Liver (tissue), 9 donors: ENCODE measurements around the gene SH3RF3. TPM values are rescaled to one million over a fixed set of nuclear protein-coding genes. Genes with fewer than 3 reads are reported as not detected.

Source experiments
- DNase-seq: peaks from one replicate; pipeline ENCODE4 v3.0.0-alpha.2; 2017; ENCODE audit warnings: low spot score
- H3K27ac ChIP-seq, 2 donors: one replicate each; pipeline ENCODE4 v1.7.0; 2013; ENCODE audit warnings: inconsistent platforms in 2 of 2, low read length in 2 of 2, control low read depth in 1 of 2, low read depth in 1 of 2, mild to moderate bottlenecking in 1 of 2
- H3K27me3 ChIP-seq, 4 donors: one replicate each; pipeline versions ENCODE4 v1.6.1 to v1.7.0; 2013; ENCODE audit warnings: low read length in 3 of 4, inconsistent platforms in 1 of 4, mild to moderate bottlenecking in 1 of 4, moderate library complexity in 1 of 4; ENCODE audit not compliant: control insufficient read depth in 4 of 4, insufficient read depth in 4 of 4
- H3K36me3 ChIP-seq, 4 donors: one replicate each; pipeline versions ENCODE4 v1.6.1 to v1.7.0; 2013; ENCODE audit warnings: low read length in 3 of 4, mild to moderate bottlenecking in 3 of 4, low read depth in 1 of 4, moderate library complexity in 1 of 4; ENCODE audit not compliant: control insufficient read depth in 4 of 4, insufficient read depth in 3 of 4
- H3K4me1 ChIP-seq, 4 donors: one replicate each; pipeline versions ENCODE4 v1.6.1 to v1.7.0; 2013; ENCODE audit warnings: low read length in 3 of 4, mild to moderate bottlenecking in 3 of 4, moderate library complexity in 1 of 4; ENCODE audit not compliant: control insufficient read depth in 4 of 4, insufficient read depth in 4 of 4
- H3K4me3 ChIP-seq, 3 donors: one replicate each; pipeline versions ENCODE4 v1.6.1 to v1.7.0; 2013; ENCODE audit warnings: low read length in 3 of 3, control low read depth in 1 of 3, low read depth in 1 of 3, mild to moderate bottlenecking in 1 of 3
- H3K9ac ChIP-seq, 2 donors: one replicate each; pipeline ENCODE4 v1.7.0; 2013; ENCODE audit warnings: low read length in 2 of 2, mild to moderate bottlenecking in 2 of 2, moderate library complexity in 2 of 2, control low read depth in 1 of 2, low read depth in 1 of 2
- H3K9me3 ChIP-seq, 4 donors: one replicate each; pipeline versions ENCODE4 v1.6.1 to v1.7.0; 2013; ENCODE audit warnings: low read length in 3 of 4; ENCODE audit not compliant: control insufficient read depth in 4 of 4
- EGR1 ChIP-seq, 2 donors: IDR thresholded peaks; 2 replicates each; pipeline ENCODE4 v1.6.1; 2016 to 2018; ENCODE audit warnings: antibody characterized with exemption in 2 of 2, low read depth in 2 of 2
- FOXA1 ChIP-seq: IDR thresholded peaks from 2 replicates; pipeline ENCODE4 v1.6.1; 2016; ENCODE audit warnings: antibody characterized with exemption
- FOXA2 ChIP-seq: IDR thresholded peaks from 2 replicates; pipeline ENCODE4 v1.6.1; 2016; ENCODE audit warnings: antibody characterized with exemption
- GABPA ChIP-seq, 2 donors: IDR thresholded peaks in 1 of 2; conservative IDR thresholded peaks in 1 of 2; 2 replicates each; pipeline ENCODE4 v1.6.1; 2016; ENCODE audit warnings: antibody characterized with exemption in 2 of 2, mild to moderate bottlenecking in 1 of 2, moderate library complexity in 1 of 2
- HNF4A ChIP-seq, 2 donors: conservative IDR thresholded peaks; 2 replicates each; pipeline ENCODE4 v1.6.1; 2016; ENCODE audit warnings: antibody characterized with exemption in 2 of 2, mild to moderate bottlenecking in 2 of 2
- HNF4G ChIP-seq: IDR thresholded peaks from 2 replicates; pipeline ENCODE4 v1.6.1; 2016; ENCODE audit warnings: antibody characterized with exemption
- JUND ChIP-seq, 2 donors: IDR thresholded peaks; 2 replicates each; pipeline ENCODE4 v1.6.1; 2016; ENCODE audit warnings: antibody characterized with exemption in 2 of 2
- NR2F2 ChIP-seq: IDR thresholded peaks from 2 replicates; pipeline ENCODE4 v1.6.1; 2016; ENCODE audit warnings: antibody characterized with exemption
- RAD21 ChIP-seq, 2 donors: IDR thresholded peaks; 2 replicates each; pipeline ENCODE4 v1.6.1; 2016; ENCODE audit warnings: antibody characterized with exemption in 2 of 2, mild to moderate bottlenecking in 2 of 2
- RXRA ChIP-seq, 2 donors: IDR thresholded peaks; 2 replicates each; pipeline ENCODE4 v1.6.1; 2017 to 2018; ENCODE audit warnings: antibody characterized with exemption in 2 of 2, mild to moderate bottlenecking in 1 of 2
- SP1 ChIP-seq: IDR thresholded peaks from 2 replicates; pipeline ENCODE4 v1.6.1; 2018; ENCODE audit warnings: antibody characterized with exemption, mild to moderate bottlenecking
- TAF1 ChIP-seq: conservative IDR thresholded peaks from 2 replicates; pipeline ENCODE4 v1.6.1; 2016; ENCODE audit warnings: antibody characterized with exemption, mild to moderate bottlenecking
- YY1 ChIP-seq: IDR thresholded peaks from 2 replicates; pipeline ENCODE4 v1.6.1; 2016; ENCODE audit warnings: antibody characterized with exemption, mild to moderate bottlenecking
- WGBS: extraction: QIAGEN DNeasy Blood & Tissue Kit; methylation state at CpG from one replicate; pipeline ENCODE4 v1.1.7; 2013; 5-methylcytosine and 5-hydroxymethylcytosine counted together
- polyA plus RNA-seq, 2 donors: library from polyadenylated mRNA; stranded (reverse) in 1 of 2; unstranded in 1 of 2; fragments of 200-250 nt in 1 of 2; fragments of >200 nt in 1 of 2; fragmentation: Nextera tagmentation in 1 of 2; extraction: Ambion mirVana in 1 of 2; gene quantifications; one replicate each; pipeline versions ENCODE4 v1.2.1 to v1.2.3, GENCODE V29; 2013 to 2015
- total RNA-seq, 2 donors: library from RNA; depleted of rRNA; stranded (reverse); fragments of >200 nt; gene quantifications; one replicate each; pipeline ENCODE4 v1.2.3, GENCODE V29; 2014
- TF ChIP-seq, protein P1 (sequence below): fragments of 150-350 bp; IDR thresholded peaks from 2 replicates; pipeline ENCODE4 v1.5.1; 2017; ENCODE audit warnings: improper control_type of control experiment, low read depth, low read length; ENCODE audit not compliant: missing input control
- TF ChIP-seq, protein P2 (sequence below): IDR thresholded peaks from 2 replicates; pipeline ENCODE4 v1.6.1; 2016; ENCODE audit warnings: antibody characterized with exemption
- TF ChIP-seq, protein P3 (sequence below): IDR thresholded peaks from 2 replicates; pipeline ENCODE4 v1.6.1; 2016; ENCODE audit warnings: antibody characterized with exemption
- TF ChIP-seq, protein P4 (sequence below): IDR thresholded peaks from 2 replicates; pipeline ENCODE4 v1.6.1; 2016; ENCODE audit warnings: antibody characterized with exemption
- TF ChIP-seq, protein P5 (sequence below): IDR thresholded peaks from 2 replicates; pipeline ENCODE4 v1.6.1; 2016; ENCODE audit warnings: antibody characterized with exemption, mild to moderate bottlenecking
- donor health status: healthy.
- donor health status: healthy.
- donor health status: healthy.
- donor health status: healthy.
- donor health status: healthy.

SH3RF3 gene
- total and polyA plus RNA-seq, 4 donors = 0.11 to 1.0 (median 0.54) TPM

DNA sequence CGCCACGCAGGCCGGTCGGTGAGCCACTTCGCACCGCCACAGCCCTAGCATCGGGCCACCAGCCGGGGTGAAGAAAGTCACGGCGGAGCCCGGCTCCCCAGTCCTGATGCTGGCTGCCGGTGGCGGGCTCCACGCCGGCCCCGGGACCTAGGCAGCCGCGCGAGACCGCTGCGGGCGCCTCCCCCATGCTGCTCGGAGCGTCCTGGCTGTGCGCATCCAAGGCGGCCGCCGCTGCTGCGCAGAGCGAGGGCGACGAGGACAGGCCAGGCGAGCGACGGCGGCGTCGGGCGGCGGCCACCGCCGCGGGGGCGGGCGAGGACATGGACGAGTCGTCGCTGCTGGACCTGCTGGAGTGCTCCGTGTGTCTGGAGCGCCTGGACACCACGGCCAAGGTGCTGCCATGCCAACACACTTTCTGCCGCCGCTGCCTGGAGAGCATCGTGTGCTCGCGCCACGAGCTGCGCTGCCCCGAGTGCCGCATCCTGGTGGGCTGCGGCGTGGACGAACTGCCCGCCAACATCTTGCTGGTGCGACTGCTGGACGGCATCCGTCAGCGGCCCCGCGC is 433 bp downstream of the SH3RF3 start (continued):
- TF ChIP-seq, protein P1, sequence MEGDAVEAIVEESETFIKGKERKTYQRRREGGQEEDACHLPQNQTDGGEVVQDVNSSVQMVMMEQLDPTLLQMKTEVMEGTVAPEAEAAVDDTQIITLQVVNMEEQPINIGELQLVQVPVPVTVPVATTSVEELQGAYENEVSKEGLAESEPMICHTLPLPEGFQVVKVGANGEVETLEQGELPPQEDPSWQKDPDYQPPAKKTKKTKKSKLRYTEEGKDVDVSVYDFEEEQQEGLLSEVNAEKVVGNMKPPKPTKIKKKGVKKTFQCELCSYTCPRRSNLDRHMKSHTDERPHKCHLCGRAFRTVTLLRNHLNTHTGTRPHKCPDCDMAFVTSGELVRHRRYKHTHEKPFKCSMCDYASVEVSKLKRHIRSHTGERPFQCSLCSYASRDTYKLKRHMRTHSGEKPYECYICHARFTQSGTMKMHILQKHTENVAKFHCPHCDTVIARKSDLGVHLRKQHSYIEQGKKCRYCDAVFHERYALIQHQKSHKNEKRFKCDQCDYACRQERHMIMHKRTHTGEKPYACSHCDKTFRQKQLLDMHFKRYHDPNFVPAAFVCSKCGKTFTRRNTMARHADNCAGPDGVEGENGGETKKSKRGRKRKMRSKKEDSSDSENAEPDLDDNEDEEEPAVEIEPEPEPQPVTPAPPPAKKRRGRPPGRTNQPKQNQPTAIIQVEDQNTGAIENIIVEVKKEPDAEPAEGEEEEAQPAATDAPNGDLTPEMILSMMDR = no peak
- no peak for TF ChIP-seq HNF4A (conservative IDR thresholded peaks at IDR 0.05)
- no peak for TF ChIP-seq HNF4G
- no peak for TF ChIP-seq FOXA2
- TF ChIP-seq, protein P2, sequence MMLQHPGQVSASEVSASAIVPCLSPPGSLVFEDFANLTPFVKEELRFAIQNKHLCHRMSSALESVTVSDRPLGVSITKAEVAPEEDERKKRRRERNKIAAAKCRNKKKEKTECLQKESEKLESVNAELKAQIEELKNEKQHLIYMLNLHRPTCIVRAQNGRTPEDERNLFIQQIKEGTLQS = no peak

DNA sequence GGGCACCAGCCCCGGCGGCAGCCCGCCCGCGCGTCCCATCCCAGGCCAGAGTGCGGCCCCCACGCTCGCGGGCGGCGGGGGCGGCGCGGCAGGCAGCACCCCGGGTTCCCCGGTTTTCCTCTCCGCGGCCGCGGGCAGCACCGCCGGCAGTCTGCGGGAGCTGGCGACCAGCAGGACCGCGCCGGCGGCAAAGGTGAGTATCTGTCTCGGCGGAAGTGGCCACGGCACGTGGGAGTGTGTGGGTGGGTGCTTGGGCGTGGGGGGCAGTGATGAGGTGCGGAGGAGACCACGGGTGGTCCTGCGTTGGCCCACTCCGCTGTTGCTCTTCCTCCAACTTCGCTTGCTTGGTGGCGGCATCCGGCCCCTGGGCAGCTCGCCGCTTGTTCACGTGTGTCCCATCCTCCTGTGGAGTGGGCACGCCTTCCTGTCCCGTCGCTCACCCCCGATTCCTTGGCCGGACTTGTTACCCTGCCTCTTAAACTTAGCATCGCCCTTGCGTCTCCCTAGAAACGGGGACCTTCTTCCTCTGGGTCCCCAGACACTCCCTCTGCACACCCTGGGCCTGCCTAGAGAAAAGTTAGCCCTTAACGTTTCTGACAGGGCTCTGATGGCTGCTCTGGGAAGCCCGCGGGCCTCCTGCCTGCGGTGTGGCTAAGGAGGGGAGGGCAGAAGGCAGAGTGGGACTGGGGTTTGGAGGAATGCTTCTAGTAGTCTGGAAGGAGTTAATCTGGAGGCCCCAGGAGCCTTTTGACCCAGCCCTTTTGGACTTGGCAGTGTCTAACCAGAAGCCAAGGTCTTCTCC is 1.1 kb downstream of the SH3RF3 start:
- DNase-seq = no peak
- H3K9me3 ChIP-seq = no peaks in the 10 kb centered on the region

DNA sequence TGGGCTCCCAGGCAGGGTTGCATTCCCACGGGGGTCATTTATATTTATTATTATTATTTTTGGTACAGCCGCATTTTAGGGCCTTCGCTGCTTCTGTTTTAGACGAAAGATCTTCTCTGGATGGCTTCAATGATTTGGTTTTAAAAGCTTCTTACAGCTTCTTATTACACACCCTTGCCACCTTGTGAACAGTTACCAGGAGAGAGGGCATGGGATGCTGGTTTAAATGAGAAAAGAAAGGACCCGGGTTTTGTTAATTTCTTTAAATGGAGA is 1.7 kb downstream of the SH3RF3 start:
- Histone ChIP-seq H3K27ac (no peak overlapping the region), H3K4me3 (peak overlapping the region in 1 of 3 donors; percentile 68), H3K36me3 (no peaks in the 10 kb centered on the region), H3K9me3 (no peaks in the 10 kb centered on the region), H3K9ac (no peak overlapping the region), H3K4me1 (peaks cover 9 to 18% (median 14%) of the 10 kb centered on the region in 4 donors), H3K27me3 (peaks cover 0 to 5% (median 1%) of the 10 kb centered on the region in 4 donors)
- WGBS = 73% methylated on average over 5 of the region's 5 CpGs
- TF ChIP-seq RXRA (IDR thresholded peaks at IDR 0.05) = no peak
- TF ChIP-seq, protein P1 = no peak
- TF ChIP-seq SP1 = no peak
- TF ChIP-seq HNF4G = no peak
- no peak for TF ChIP-seq GABPA (IDR thresholded peaks at IDR 0.05 in 1 of 2, conservative IDR thresholded peaks at IDR 0.05 in 1 of 2)
- no peak for TF ChIP-seq RAD21 (IDR thresholded peaks at IDR 0.05)
- TF ChIP-seq, protein P3, sequence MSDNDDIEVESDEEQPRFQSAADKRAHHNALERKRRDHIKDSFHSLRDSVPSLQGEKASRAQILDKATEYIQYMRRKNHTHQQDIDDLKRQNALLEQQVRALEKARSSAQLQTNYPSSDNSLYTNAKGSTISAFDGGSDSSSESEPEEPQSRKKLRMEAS = no peak
- TF ChIP-seq TAF1 = no peak
- TF ChIP-seq FOXA2 = no peak
- TF ChIP-seq, protein P2 = no peak
- TF ChIP-seq, protein P4, sequence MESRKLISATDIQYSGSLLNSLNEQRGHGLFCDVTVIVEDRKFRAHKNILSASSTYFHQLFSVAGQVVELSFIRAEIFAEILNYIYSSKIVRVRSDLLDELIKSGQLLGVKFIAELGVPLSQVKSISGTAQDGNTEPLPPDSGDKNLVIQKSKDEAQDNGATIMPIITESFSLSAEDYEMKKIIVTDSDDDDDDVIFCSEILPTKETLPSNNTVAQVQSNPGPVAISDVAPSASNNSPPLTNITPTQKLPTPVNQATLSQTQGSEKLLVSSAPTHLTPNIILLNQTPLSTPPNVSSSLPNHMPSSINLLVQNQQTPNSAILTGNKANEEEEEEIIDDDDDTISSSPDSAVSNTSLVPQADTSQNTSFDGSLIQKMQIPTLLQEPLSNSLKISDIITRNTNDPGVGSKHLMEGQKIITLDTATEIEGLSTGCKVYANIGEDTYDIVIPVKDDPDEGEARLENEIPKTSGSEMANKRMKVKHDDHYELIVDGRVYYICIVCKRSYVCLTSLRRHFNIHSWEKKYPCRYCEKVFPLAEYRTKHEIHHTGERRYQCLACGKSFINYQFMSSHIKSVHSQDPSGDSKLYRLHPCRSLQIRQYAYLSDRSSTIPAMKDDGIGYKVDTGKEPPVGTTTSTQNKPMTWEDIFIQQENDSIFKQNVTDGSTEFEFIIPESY = no peak
- TF ChIP-seq JUND (IDR thresholded peaks at IDR 0.05) = no peak
- no peak for TF ChIP-seq YY1
- TF ChIP-seq FOXA1 = no peak
- TF ChIP-seq EGR1 (IDR thresholded peaks at IDR 0.05; ENCODE audit: low read depth in 2 of 2) = no peak
- TF ChIP-seq, protein P5, sequence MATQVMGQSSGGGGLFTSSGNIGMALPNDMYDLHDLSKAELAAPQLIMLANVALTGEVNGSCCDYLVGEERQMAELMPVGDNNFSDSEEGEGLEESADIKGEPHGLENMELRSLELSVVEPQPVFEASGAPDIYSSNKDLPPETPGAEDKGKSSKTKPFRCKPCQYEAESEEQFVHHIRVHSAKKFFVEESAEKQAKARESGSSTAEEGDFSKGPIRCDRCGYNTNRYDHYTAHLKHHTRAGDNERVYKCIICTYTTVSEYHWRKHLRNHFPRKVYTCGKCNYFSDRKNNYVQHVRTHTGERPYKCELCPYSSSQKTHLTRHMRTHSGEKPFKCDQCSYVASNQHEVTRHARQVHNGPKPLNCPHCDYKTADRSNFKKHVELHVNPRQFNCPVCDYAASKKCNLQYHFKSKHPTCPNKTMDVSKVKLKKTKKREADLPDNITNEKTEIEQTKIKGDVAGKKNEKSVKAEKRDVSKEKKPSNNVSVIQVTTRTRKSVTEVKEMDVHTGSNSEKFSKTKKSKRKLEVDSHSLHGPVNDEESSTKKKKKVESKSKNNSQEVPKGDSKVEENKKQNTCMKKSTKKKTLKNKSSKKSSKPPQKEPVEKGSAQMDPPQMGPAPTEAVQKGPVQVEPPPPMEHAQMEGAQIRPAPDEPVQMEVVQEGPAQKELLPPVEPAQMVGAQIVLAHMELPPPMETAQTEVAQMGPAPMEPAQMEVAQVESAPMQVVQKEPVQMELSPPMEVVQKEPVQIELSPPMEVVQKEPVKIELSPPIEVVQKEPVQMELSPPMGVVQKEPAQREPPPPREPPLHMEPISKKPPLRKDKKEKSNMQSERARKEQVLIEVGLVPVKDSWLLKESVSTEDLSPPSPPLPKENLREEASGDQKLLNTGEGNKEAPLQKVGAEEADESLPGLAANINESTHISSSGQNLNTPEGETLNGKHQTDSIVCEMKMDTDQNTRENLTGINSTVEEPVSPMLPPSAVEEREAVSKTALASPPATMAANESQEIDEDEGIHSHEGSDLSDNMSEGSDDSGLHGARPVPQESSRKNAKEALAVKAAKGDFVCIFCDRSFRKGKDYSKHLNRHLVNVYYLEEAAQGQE = no peak
- no peak for TF ChIP-seq NR2F2
- no peak for TF ChIP-seq HNF4A (conservative IDR thresholded peaks at IDR 0.05)
- DNase-seq = no peak

More for the DNA sequence above, 1.1 kb downstream of the SH3RF3 start:
- Histone ChIP-seq H3K27ac (peak overlapping the region in 1 of 2 donors; percentile 13), H3K36me3 (no peaks in the 10 kb centered on the region), H3K4me3 (peak overlapping the region in 2 of 3 donors; percentile 33 to 68), H3K4me1 (peaks cover 9 to 18% (median 14%) of the 10 kb centered on the region in 4 donors), H3K9ac (no peak overlapping the region), H3K27me3 (peaks cover 0 to 5% (median 1%) of the 10 kb centered on the region in 4 donors)
- TF ChIP-seq HNF4A (conservative IDR thresholded peaks at IDR 0.05) (no peak), GABPA (IDR thresholded peaks at IDR 0.05 in 1 of 2, conservative IDR thresholded peaks at IDR 0.05 in 1 of 2) (no peak), NR2F2 (peak; percentile 12)
- WGBS = 18% methylated on average over 56 of the region's 56 CpGs
